Gastrocnemius medialis (tissue), 4 donors: ENCODE results near the gene CLMN.

ENCODE experiments used
- POLR2A ChIP-seq, 2 donors: fragments of 450-650 bp; IDR thresholded peaks; one replicate each; pipeline ENCODE4 v1.6.1; 2017; ENCODE audit warnings: antibody characterized with exemption in 2 of 2, mild to moderate bottlenecking in 2 of 2, moderate library complexity in 2 of 2
- TF ChIP-seq, protein P1 (sequence below), 5 experiments: fragments of 450-650 bp in 3 of 5; fragments of 200-600 bp in 2 of 5; sonication (generic) in 2 of 5; IDR thresholded peaks in 4 of 5; conservative IDR thresholded peaks in 1 of 5; 1 replicate in 4 of 5; 2 replicates in 1 of 5; pipeline ENCODE4 v1.5.1; 2016 to 2019; ENCODE audit warnings: antibody characterized with exemption in 5 of 5, mild to moderate bottlenecking in 3 of 5, moderate library complexity in 3 of 5

DNA sequence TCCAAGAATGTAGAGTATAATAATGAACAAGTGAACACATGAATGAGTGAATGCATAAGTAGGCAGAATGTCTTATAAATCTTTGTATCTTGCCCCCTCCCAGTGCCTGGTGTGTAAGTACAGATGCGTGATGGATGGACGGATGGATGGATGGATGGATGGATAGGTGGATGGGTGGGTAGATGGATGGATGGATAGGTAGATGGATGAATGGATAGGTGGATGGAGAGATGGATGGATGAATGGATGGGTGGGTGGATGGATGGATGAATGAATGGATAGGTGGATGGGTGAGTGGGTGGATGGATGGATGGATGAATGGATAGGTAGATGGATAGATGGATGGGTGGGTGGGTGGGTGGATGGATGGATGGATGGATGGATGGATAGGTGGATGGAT is 74.4 kb downstream of the CLMN start:
- TF ChIP-seq, protein P1, sequence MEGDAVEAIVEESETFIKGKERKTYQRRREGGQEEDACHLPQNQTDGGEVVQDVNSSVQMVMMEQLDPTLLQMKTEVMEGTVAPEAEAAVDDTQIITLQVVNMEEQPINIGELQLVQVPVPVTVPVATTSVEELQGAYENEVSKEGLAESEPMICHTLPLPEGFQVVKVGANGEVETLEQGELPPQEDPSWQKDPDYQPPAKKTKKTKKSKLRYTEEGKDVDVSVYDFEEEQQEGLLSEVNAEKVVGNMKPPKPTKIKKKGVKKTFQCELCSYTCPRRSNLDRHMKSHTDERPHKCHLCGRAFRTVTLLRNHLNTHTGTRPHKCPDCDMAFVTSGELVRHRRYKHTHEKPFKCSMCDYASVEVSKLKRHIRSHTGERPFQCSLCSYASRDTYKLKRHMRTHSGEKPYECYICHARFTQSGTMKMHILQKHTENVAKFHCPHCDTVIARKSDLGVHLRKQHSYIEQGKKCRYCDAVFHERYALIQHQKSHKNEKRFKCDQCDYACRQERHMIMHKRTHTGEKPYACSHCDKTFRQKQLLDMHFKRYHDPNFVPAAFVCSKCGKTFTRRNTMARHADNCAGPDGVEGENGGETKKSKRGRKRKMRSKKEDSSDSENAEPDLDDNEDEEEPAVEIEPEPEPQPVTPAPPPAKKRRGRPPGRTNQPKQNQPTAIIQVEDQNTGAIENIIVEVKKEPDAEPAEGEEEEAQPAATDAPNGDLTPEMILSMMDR (IDR thresholded peaks at IDR 0.05 in 4 of 5, conservative IDR thresholded peaks at IDR 0.05 in 1 of 5), result no peak
- TF ChIP-seq POLR2A (IDR thresholded peaks at IDR 0.05), result no peak
